Activated B cell treated with CpG ODN at 0.5 μM for 24 hours (primary cell): ENCODE data around the gene SLC8A2. TPM values are rescaled to one million over a fixed set of nuclear protein-coding genes. Genes with fewer than 3 reads are reported as not detected.

ENCODE experiments used
- ATAC-seq: fragments of 200-7000 bp; cut with Tn5 transposase; one replicate; pipeline ENCODE4 v1.10.0; 2021; ENCODE audit warnings: low read depth, mild to moderate bottlenecking, moderate library complexity
- CTCF ChIA-PET: fragments of 350-600 bp; sonication (Branson Sonifier 250); formaldehyde crosslinking; loops from one replicate; lab custom pipeline; 2021; ENCODE audit warnings: antibody characterized with exemption; lab: Charles Lee
- POLR2A ChIA-PET: fragments of 350-600 bp; sonication (Branson Sonifier 250); formaldehyde crosslinking; loops from one replicate; lab custom pipeline; 2021; ENCODE audit warnings: antibody characterized with exemption; lab: Charles Lee
- DNase-seq: peaks from one replicate; pipeline ENCODE4 v3.0.0; 2022
- H3K27ac Mint-ChIP-seq: one replicate; pipeline ENCODE4 v1.8.0; 2020; ENCODE audit warnings: mixed read lengths
- H3K27me3 Mint-ChIP-seq: one replicate; pipeline ENCODE4 v1.8.0; 2021; ENCODE audit warnings: mixed read lengths
- H3K36me3 Mint-ChIP-seq: one replicate; pipeline ENCODE4 v1.8.0; 2021; ENCODE audit warnings: low read depth, mixed read lengths
- H3K4me1 Mint-ChIP-seq: one replicate; pipeline ENCODE4 v1.8.0; 2021; ENCODE audit warnings: mixed read lengths
- H3K4me3 Mint-ChIP-seq: one replicate; pipeline ENCODE4 v1.8.0; 2020; ENCODE audit warnings: mild to moderate bottlenecking, mixed read lengths
- H3K9me3 Mint-ChIP-seq: one replicate; pipeline ENCODE4 v1.8.0; 2020; ENCODE audit warnings: mixed read lengths
- intact Hi-C: fragments of 100-400 bp; cut with micrococcal nuclease; formaldehyde crosslinking; loops from one replicate; pipeline ENCODE4 v1.15.1; 2024
- total RNA-seq: library from RNA; stranded (reverse); gene quantifications from 2 replicates; pipeline ENCODE4 v1.2.3, GENCODE V29; 2022
- TF ChIP-seq, protein P1 (sequence below): fragments of 200-600 bp; IDR thresholded peaks from one replicate; pipeline ENCODE4 v1.8.0; 2022; ENCODE audit warnings: antibody characterized with exemption, mild to moderate bottlenecking

The SLC8A2 gene
- total RNA-seq, 1 donor from 2014 or later, result not detected

DNA sequence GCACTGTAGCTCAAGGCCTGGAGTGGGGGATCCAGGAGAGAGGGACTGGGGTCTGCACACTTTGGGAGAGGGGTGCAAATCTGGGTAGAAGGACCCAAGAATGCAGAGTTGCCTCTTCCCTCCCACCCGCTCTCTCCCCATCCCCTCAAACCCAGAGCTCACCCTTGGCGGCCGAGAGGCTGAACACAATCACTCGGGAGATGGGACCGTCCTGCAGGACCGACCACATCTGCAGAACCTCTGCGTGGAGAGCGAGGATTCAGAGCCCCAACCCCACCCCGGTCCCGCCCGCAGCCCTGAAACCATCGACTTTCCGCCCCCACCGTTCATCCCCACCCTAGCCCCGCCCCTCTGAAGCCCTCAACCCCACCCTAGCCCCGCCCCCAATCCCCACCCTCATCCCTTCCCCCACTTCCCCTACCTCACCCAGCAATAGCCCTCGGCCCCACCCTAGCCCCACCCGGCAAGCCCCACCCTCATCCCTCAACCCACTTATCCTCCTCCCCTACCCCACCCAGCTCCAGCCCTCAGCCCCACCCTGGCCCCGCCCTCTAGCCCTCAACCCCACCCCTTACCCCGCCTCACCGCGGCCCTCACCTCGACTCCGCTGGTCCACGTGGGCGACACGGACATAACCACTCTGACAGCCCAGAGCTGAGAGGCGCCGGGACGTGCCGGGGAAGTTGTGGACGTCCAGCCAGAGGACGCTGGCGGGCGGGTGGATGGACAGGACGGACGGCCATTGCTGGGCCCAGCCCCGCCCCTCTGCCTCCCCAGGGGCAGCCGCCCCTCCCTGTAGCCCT is 8.2 kb upstream of the SLC8A2 start:
- DNase-seq, result no peak
- no peak for ATAC-seq
- ChIA-PET CTCF (no interaction called here), POLR2A (no interaction called here)
- Mint-ChIP-seq H3K27me3 (no peaks in the 10 kb centered on the region), H3K27ac (no peak overlapping the region), H3K9me3 (no peaks in the 10 kb centered on the region), H3K4me1 (peaks cover 15% of the 10 kb centered on the region), H3K4me3 (no peak overlapping the region), H3K36me3 (peaks cover 5% of the 10 kb centered on the region)
- intact Hi-C loops, result loop anchor here (5.0 kb wide), 1 partner anchor 193 kb away; no protein-coding TSS in a partner anchor
- TF ChIP-seq, protein P1, sequence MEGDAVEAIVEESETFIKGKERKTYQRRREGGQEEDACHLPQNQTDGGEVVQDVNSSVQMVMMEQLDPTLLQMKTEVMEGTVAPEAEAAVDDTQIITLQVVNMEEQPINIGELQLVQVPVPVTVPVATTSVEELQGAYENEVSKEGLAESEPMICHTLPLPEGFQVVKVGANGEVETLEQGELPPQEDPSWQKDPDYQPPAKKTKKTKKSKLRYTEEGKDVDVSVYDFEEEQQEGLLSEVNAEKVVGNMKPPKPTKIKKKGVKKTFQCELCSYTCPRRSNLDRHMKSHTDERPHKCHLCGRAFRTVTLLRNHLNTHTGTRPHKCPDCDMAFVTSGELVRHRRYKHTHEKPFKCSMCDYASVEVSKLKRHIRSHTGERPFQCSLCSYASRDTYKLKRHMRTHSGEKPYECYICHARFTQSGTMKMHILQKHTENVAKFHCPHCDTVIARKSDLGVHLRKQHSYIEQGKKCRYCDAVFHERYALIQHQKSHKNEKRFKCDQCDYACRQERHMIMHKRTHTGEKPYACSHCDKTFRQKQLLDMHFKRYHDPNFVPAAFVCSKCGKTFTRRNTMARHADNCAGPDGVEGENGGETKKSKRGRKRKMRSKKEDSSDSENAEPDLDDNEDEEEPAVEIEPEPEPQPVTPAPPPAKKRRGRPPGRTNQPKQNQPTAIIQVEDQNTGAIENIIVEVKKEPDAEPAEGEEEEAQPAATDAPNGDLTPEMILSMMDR, result no peak

- H3K27me3 Mint-ChIP-seq, result peaks cover 6% of the 10 kb centered on the region
- ATAC-seq (no peak), DNase-seq (no peak)
- no peak overlapping the region for H3K4me3 Mint-ChIP-seq
- no peaks in the 10 kb centered on the region for H3K36me3 Mint-ChIP-seq
- TF ChIP-seq, protein P1, result no peak
- peaks cover 5% of the 10 kb centered on the region for H3K4me1 Mint-ChIP-seq
- intact Hi-C loops, result no loop called here
- H3K9me3 Mint-ChIP-seq, result no peaks in the 10 kb centered on the region
- H3K27ac Mint-ChIP-seq, result no peak overlapping the region
- ChIA-PET POLR2A (interaction anchor here (1.0 kb wide), 1 partner anchor 131 kb away, joined by 3 read pairs; no protein-coding TSS in a partner anchor), CTCF (no interaction called here)
These were observed 4.8 kb upstream of the SLC8A2 start for GRCh38 chr19:47476438-47476972.

DNA sequence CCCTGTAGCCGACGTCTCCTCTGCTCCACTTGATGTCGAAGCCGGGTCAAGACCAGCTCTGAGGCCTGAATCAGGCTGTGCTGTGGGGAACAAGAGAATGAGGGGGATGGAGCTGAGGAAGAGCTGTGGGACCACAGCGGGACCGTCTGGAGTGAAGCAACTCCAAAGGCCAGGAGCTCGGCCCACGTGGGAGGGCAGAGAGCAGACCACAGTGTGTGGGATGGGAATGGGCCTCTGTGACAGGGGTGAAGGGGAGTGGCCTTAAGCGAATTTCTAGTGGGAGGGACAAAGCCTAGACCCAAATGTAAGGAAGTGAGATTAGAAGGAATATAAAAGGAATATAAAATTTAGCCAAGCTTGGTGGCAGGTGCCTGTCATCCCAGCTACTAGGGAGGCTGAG is 3.8 kb upstream of the SLC8A2 start:
- ATAC-seq, result no peak
- no peaks in the 10 kb centered on the region for H3K36me3 Mint-ChIP-seq
- ChIA-PET CTCF (no interaction called here), POLR2A (no interaction called here)
- TF ChIP-seq, protein P1, result no peak
- peaks cover 9% of the 10 kb centered on the region for H3K4me1 Mint-ChIP-seq
- H3K27me3 Mint-ChIP-seq, result peaks cover 14% of the 10 kb centered on the region
- intact Hi-C loops, result no loop called here
- H3K27ac Mint-ChIP-seq, result no peak overlapping the region
- H3K4me3 Mint-ChIP-seq, result no peak overlapping the region
- no peak for DNase-seq
- no peaks in the 10 kb centered on the region for H3K9me3 Mint-ChIP-seq

- ChIA-PET CTCF (no interaction called here), POLR2A (interaction anchor here (0.6 kb wide), 1 partner anchor 854 kb away, joined by 7 read pairs; no protein-coding TSS in a partner anchor)
- Mint-ChIP-seq H3K9me3 (no peaks in the 10 kb centered on the region), H3K4me3 (no peak overlapping the region), H3K36me3 (no peaks in the 10 kb centered on the region), H3K27ac (no peak overlapping the region), H3K27me3 (peaks cover 34% of the 10 kb centered on the region), H3K4me1 (peaks cover 9% of the 10 kb centered on the region)
- TF ChIP-seq, protein P1, result no peak
- intact Hi-C loops, result no loop called here
- ATAC-seq (no peak), DNase-seq (no peak)
These were observed 1.6 kb upstream of the SLC8A2 start for GRCh38 chr19:47473336-47473735.

DNA sequence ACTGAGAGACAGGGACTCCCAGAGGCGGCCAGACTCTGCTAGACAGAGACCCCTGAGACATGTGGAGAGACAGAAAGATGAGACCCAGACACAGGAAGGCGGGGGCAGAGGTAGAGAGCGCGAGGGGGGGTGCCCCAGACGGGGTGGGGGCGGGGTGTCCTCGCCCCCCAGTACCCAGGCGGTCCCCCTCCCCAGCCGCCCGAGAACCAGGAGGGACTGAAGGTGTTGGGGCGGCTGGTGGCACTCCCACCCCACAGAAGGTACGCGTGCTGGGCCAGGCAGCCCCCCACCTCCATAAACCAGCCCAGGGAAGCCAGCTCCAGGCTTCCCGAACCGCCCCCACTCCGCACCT is 336 bp downstream of the SLC8A2 start:
- Mint-ChIP-seq H3K4me1 (peaks cover 9% of the 10 kb centered on the region), H3K27me3 (peaks cover 45% of the 10 kb centered on the region), H3K27ac (no peak overlapping the region), H3K9me3 (no peaks in the 10 kb centered on the region), H3K36me3 (no peaks in the 10 kb centered on the region), H3K4me3 (no peak overlapping the region)
- no peak for DNase-seq
- CTCF ChIA-PET, result no interaction called here
- intact Hi-C loops, result no loop called here
- no peak for ATAC-seq
- POLR2A ChIA-PET, result no interaction called here
- TF ChIP-seq, protein P1, result no peak
